ENCODE results near the gene RNF152. TPM values are rescaled to one million over a fixed set of nuclear protein-coding genes. Genes with fewer than 3 reads are reported as not detected.

RNF152 gene
- 2.3 and 2.6 TPM in 2 replicates for total RNA-seq (2021)
- long read RNA-seq, partial matches to known transcripts: 0 of 1 reads
- long read RNA-seq, other reads (novel, unspliced or antisense): 1 of 1 reads

DNA sequence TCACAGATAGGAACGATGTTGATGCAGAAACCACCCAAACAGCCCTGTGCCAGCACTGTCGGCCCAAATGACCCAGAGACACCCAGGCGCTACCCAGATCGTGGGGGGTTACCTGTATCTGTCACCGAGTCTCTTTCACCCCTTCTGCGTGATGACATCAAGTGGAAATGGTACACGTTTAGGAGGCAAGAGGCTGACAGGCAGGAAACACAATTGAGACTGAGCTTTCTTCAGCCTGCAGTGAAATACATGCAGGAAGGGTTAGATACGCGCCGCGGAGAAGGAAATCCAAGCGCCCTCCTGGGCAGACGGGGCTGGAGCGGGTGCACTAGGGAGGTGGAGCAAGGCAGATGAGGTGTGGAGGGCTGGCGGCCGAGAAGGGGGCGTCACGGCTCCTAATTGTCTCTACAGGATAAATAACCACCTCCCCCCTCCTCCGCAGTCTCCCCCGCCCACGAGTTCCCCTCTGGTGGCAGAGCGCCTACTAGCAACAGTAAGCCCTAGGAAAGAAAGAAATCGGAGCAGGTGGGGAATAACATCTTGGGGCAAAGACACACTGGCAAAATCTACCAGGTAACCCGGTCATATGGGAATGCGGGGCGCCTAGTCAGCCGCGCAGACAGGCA, at the start of gene RNF152:
Gene RNF152, minus strand, starts transcription at position 325 of the 626 bp plus-strand sequence. CDS start 76,544 bp downstream, outside the sequence.
- DNase-seq: peak; percentile 70
- no peak within 1 kb of the TSS for H3K4ac ChIP-seq (ENCODE audit: low read depth, low read length)
- H2AK5ac ChIP-seq (ENCODE audit: insufficient read length, low read length): no peak within 1 kb of the TSS
- no peak within 1 kb of the TSS for H3K27ac ChIP-seq (ENCODE audit: insufficient read length, low read depth, low read length)
- Mint-ChIP-seq H3K9me3 (peaks cover 0 to 3% of the 10 kb centered on the region in 2 experiments; a peak in 3 of 5 replicates), H3K4me1 (peaks cover 24% of the 10 kb centered on the region in 2 experiments), H3K4me3 (peak within 1 kb of the TSS; percentile 80 to 88), H3K27ac (no peak within 1 kb of the TSS), H3K36me3 (ENCODE audit: insufficient read depth in 1 of 3, low read depth in 3 of 3) (peaks cover 0 to 7% (median 2%) of the 10 kb centered on the region in 3 experiments; a peak in 3 of 7 replicates), H3K27me3 (ENCODE audit: low read depth) (peaks cover 62% of the 10 kb centered on the region)
- peaks cover 3% of the 10 kb centered on the region; the same call in 1 of the 2 replicates for H3K4me1 ChIP-seq (ENCODE audit: insufficient read depth, low read length)
- no peak within 1 kb of the TSS for H4K91ac ChIP-seq (ENCODE audit: insufficient read length, low read depth, low read length)
- H3K23me2 ChIP-seq (ENCODE audit: insufficient read length, low read depth, low read length, poor library complexity, severe bottlenecking): peaks cover 12% of the 10 kb centered on the region
- H3T11ph ChIP-seq (ENCODE audit: low read length): no peak within 1 kb of the TSS
- no peak within 1 kb of the TSS for H2BK12ac ChIP-seq (ENCODE audit: insufficient read length, low read depth, low read length)
- no peaks in the 10 kb centered on the region for H3K9me3 ChIP-seq (ENCODE audit: control insufficient read depth, low read depth, low read length)
- TF ChIP-seq, protein P1, sequence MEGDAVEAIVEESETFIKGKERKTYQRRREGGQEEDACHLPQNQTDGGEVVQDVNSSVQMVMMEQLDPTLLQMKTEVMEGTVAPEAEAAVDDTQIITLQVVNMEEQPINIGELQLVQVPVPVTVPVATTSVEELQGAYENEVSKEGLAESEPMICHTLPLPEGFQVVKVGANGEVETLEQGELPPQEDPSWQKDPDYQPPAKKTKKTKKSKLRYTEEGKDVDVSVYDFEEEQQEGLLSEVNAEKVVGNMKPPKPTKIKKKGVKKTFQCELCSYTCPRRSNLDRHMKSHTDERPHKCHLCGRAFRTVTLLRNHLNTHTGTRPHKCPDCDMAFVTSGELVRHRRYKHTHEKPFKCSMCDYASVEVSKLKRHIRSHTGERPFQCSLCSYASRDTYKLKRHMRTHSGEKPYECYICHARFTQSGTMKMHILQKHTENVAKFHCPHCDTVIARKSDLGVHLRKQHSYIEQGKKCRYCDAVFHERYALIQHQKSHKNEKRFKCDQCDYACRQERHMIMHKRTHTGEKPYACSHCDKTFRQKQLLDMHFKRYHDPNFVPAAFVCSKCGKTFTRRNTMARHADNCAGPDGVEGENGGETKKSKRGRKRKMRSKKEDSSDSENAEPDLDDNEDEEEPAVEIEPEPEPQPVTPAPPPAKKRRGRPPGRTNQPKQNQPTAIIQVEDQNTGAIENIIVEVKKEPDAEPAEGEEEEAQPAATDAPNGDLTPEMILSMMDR (conservative IDR thresholded peaks at IDR 0.05): 0 out of 3 replicates have a peak, but pooled peaks have one; percentile 9
- no peak within 1 kb of the TSS for H3K18ac ChIP-seq (ENCODE audit: insufficient read length, low read depth, low read length)
- H4K20me1 ChIP-seq (ENCODE audit: control insufficient read depth, insufficient read depth, insufficient read length): no peaks in the 10 kb centered on the region
- H2BK20ac ChIP-seq (ENCODE audit: low read depth, low read length, poor library complexity, severe bottlenecking): no peak within 1 kb of the TSS
- no peaks in the 10 kb centered on the region for H3K79me1 ChIP-seq (ENCODE audit: insufficient read depth, low read depth, low read length, poor library complexity, severe bottlenecking)
- peaks cover 18% of the 10 kb centered on the region; the same call in 1 of the 2 replicates for H3K27me3 ChIP-seq (ENCODE audit: insufficient read depth, low read length)
- no peak within 1 kb of the TSS for H4K8ac ChIP-seq (replicated peaks; ENCODE audit: insufficient read length, low read depth, low read length)
- H3K23ac ChIP-seq (ENCODE audit: insufficient read length, low read depth, low read length): no peak within 1 kb of the TSS
- H3K4me2 ChIP-seq (ENCODE audit: insufficient read depth, insufficient read length, low read length): peak within 1 kb of the TSS; percentile 81
- no peak within 1 kb of the TSS for H3K56ac ChIP-seq (ENCODE audit: insufficient read length, low read depth, low read length)
- no peaks in the 10 kb centered on the region for H3K79me2 ChIP-seq (ENCODE audit: insufficient read depth, low read length)
- H2BK120ac ChIP-seq (ENCODE audit: low read depth, low read length, poor library complexity, severe bottlenecking): no peak within 1 kb of the TSS
- no peak within 1 kb of the TSS for H2BK5ac ChIP-seq (ENCODE audit: insufficient read length, low read length)
- H3K9ac ChIP-seq (ENCODE audit: extremely low read depth, insufficient read length, low read length): peak within 1 kb of the TSS; percentile 18
- peak within 1 kb of the TSS; percentile 36 for H3K14ac ChIP-seq (ENCODE audit: insufficient read depth, low read length)
- WGBS (ENCODE audit: extremely low coverage, insufficient read length, low lambda C conversion rate): no CpG with 5 or more reads among the region's 28 CpGs
- no peak within 1 kb of the TSS for H2BK15ac ChIP-seq (ENCODE audit: low read depth, low read length)
- H4K5ac ChIP-seq (ENCODE audit: insufficient read length, low read depth, low read length): no peak within 1 kb of the TSS
- H2AFZ ChIP-seq (ENCODE audit: low read length): no peak within 1 kb of the TSS
